SW480 (cell line): ENCODE results near the gene TOR1B.
"Not testable (repeated sequence)": the region's sequence is repeated elsewhere in the genome, so short reads cannot be mapped to it uniquely, and the experiment has no call there.

Experiments used
- DNase-seq: peaks from one replicate; pipeline ENCODE4 v3.0.0-alpha.2; 2016; ENCODE audit warnings: low spot score

The TOR1B gene

DNA sequence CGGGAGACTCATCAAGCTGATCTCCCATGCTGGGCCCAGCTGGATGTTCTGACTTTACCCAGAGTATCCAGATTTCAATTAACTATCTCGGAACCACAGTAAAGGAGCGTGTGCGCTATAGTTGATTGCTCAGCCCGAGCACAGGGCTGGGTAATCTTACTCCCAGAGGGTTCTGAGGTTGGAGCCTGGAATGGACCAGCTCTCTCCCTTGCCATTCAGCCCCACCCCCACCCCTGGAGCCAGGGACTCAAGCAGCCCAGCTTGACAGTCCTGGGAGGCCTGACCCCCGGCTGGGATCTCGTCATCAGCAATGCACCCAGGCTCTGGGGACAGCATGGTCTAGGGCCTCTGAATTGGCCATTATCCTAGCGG, 26.4 kb upstream of the TOR1B start:
- no peak for DNase-seq

DNA sequence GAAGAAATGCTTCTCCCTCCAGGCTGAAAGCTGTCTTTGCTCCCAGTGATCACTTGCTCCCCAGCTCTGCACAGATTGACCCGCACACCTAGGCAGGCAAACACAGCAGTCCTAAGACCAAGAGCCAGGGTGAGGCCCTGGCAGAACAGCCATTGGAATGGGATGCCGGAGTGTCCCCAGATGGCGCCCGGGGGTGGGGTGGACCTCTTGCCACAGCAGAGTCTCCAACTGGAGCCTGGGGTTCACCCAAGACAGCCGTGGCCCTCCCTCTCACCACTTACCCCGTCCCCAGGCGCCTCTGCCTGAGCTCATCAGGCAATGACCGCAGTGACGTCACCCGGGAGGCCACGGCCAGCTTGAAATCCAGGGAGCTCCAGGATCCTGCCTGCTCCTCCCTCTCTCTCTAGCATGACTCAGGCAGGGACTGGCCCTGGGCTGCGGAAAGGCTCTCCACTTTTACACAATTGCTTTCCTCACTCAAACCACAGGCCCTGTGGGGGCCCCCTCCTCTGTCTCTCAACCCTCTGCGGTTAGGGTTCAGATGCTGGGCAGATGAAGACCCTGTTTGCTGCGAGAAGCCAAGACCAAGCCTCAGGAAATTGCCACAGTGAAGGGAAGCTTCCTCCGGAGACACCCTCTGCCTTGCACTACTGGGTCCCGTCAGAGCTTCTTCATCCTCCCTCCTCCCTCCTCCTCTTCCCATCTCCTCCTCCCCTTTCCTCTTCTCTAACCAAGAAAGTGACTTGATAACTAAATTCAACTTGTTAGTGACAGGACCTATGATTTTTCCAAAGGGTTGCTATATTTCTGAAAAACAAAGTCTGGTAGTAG, 25.8 kb upstream of the TOR1B start:
- peak; percentile 94 for DNase-seq

GRCh38 chr9:129777769-129778130, 25.2 kb upstream of the TOR1B start:
- no peak for DNase-seq

GRCh38 chr9:129778469-129778868, 24.5 kb upstream of the TOR1B start:
- DNase-seq = no peak

- DNase-seq = no peak
Observed at GRCh38 chr9:129779560-129780190, 23.3 kb upstream of the TOR1B start.

DNA sequence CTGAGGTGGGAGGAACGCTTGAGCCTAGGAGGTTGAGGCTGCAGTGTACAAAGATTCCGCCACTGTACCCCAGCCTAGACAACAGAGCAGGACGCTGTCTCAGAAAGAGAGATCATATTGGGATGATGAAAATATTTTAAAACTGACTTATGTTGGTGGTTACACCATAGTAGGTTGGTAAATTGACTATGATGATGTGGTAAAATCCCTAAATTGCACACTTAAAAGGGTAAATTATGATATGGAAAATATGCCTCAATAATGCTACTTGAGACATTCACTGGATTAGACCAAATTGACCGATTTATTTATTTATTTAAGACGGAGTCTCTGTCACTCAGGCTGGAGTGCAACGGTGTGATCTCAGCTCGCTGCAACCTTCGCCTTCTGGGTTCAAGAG, 21.9 kb upstream of the TOR1B start:
- no peak for DNase-seq

GRCh38 chr9:129781981-129782380, 21.0 kb upstream of the TOR1B start:
- DNase-seq = no peak

DNA sequence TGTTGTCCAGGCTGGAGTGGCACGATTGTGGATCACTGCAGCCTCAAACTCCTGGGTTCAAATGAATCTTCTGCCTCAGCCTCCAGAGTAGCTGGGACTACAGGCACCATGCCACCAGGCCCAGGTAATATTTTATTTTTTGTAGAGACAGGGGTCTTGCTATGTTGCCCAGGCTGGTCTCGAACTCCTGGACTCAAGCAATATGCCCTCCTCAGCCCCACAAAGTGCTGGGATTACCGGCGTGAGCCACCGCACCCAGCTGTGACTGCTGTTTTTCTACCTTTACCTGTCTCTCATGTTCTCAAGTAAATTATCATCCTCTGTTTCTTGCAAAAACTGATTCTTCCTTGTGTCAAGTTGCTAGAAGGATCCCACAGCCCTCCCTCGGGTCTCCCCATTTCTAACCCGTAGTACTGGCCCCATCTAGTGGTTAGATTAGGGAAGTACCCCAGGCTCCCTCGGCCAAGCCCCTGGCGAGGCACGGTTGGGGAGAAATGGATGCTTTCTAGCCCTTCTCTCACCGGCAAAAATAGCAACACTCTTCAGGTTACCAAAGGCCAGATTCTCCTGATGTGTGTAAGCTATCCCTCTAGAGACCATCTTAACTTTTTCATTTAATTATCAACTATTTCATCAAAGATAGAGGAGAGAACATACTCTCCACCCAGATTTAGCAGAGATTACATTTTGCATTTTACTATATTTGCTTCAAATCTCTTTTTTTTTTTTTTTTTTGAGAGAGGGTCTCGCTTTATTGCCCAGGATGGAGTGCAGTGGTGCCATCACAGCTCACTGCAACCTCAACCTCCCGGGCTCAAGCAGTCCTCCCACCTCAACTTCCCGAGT, 19.2 kb upstream of the TOR1B start:
- DNase-seq = peak; percentile 53

DNA sequence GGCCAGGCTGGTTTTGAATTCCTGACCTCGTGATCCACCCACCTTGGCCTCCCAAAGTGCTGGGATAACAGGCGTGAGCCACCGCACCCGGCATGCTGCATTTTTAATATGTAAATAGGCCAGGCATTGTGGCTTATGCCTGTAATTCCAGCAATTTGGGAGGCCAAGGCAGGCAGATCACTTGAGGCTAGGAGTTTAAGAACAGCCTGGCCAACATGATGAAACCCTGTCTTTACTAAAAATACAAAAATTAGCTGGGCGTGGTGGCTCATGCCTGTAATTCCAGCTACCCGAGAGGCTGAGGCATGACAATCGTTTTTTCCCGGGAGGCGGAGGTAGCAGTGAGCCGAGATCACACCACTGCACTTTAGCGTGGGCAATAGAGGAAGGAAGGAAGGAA, 18.0 kb upstream of the TOR1B start:
- DNase-seq = not testable (repeated sequence)

GRCh38 chr9:129785866-129786265, 17.1 kb upstream of the TOR1B start:
- DNase-seq = no peak

DNA sequence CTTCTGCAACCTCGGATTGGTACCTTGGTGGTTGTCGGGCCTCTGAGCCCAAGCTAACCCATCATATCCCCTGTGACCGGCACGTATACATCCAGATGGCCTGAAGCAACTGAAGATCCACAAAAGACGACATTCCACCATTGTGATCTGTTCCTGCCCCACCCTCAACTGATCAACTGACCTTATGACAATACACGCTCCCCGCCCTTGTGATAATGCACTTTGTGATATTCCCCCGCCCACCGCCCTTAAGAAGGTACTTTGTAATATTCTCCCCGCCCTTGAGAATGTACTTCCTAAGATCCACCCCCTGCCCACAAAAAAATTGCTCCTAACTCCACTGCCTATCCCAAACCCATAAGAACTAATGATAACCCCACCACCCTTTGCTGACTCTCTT, 16.5 kb upstream of the TOR1B start:
- no peak for DNase-seq

DNA sequence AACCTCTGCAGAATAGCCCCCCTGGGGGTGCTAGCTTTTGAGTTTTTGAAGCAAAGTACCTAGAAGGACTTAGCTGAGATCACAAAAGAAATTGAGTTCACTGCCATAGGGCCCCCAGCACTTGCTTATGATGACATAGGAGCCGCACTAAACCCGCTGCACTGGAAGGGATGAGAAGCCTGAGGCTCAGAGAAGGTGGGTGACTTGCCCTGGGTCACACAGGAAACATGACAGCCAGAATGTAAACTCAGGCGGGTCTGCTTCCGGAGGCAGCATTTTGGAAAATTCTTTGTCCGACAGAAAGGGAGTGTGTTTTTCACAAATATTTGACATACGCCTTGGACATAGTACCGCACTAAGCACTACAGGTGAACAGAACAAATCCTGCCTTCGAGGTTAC, 8.4 kb upstream of the TOR1B start:
- no peak for DNase-seq

DNA sequence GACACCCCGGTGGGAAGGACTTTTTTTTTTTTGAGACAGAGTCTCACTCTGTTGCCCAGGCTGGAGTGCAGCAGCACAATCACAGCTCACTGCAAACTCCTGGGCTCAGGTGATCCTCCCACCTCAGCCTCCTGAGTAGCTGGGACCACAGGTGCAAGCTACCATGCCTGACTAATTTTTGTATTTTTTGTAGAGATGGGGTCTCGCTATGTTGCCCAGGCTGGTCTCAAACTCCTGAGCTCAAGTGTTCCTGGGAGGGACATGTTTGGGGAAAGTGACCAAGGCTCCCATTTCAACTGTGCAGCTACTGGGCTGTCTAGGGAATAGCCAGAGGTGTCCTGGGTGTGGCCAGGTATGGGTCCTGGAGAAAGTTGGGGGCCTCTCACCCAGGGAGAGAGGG, 7.0 kb upstream of the TOR1B start:
- not testable (repeated sequence) for DNase-seq

DNA sequence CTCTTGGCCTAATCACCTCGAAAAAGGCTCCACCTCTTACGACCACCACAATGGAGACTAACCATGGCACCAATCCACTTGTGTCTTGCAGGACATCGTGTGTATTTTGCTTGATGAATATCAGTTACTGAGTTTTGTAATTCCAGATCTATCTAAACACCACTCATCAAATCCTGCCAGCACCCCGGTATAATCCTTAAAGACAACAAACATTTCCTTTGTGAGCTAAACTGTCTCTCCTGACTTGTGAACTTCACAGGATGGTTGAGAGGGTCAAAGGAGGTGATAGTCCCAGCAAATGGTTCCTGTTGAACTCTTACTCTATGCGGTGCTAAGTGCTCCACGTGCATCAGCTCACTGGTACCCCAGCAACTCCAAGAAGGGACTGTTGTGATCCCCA, 4.0 kb upstream of the TOR1B start:
- no peak for DNase-seq

DNA sequence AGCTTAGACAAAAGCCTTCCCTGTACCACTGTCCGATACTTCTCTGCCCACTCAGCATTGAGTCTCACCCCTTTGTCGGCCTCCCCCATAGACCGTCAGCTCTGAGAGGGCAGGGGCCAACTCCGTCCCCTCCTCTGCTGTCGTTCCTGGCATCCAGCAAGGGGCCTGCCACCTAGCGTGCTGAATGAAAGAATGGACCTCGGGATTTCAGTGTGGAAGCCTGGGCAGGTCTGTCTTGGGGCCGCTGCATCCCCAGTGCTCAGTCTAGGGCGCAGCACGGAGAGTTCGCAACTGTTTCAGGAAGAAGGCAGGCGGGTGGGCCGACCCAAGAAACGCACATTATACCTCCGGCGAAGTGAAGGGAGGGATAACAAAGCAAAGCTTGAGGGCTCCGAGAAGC, 1.5 kb upstream of the TOR1B start:
- no peak for DNase-seq

- no peak for DNase-seq
Observed at GRCh38 chr9:129803676-129804060, 684 bp downstream of the TOR1B start.

- no peak for DNase-seq
Observed at GRCh38 chr9:129806061-129806460, 3.1 kb downstream of the TOR1B start.

- no peak for DNase-seq
Observed at GRCh38 chr9:129809346-129809745, 6.4 kb downstream of the TOR1B start.

DNA sequence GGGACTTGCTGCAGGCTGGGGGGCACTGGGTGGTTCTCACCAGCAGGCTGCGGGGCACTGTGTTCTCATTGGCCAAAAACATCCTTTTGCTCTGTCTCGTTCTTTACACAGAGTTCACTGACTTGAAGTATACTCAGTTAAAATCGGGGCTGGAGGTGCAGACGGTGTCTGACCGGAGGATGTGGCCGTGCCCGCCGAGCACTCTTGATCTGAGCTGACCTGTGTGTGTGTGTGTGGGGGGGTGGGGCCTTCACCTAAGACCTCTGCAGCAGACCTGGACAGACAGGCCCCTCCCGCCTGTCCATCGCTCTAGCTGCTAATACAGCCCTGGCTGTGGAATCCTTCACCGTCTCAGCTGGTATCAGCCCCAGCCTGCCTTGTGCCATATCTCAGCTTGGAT, 7.1 kb downstream of the TOR1B start:
- DNase-seq = no peak

GRCh38 chr9:129810788-129811187, 7.8 kb downstream of the TOR1B start:
- DNase-seq = no peak

- DNase-seq = no peak
Observed at GRCh38 chr9:129811967-129812363, 9.0 kb downstream of the TOR1B start.

DNA sequence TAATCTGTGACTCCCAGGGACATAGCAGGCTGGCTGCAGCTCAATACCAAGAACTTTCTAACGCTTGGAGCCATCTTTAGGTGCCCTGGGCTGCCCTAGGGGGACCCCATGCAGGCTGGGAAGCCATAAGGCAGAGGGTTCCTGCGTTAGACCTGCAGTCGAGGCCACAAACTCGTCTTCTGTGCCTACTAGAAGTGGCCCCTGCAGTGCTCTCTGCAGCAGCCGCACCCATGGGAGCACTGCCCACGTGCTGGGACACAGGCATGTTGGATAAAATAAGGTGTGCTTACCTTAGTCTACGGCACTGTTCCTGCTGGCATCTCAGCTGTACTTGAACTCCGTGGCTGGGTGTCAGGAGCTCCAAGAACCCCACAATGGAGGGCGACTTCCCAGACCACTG, 9.4 kb downstream of the TOR1B start:
- no peak for DNase-seq

DNA sequence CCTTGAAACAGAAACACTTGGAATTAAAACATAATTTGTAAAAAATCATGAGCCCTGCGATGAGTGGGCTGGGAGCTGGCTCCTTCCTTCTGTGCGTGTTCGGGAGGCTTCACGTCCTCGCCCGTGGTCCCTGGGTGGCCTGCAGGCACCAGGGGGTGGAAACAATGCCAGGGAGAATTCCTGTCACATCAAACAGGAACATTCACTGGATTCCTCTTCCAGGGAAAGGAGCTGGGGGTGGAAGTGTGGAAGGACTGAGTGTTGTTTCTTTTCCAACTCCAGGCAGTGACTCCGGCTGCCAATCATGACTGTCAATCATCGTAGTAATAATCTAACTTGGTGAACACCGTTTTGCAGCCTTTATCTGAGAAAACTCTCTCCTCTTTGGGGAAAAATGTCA, 10.7 kb downstream of the TOR1B start:
- no peak for DNase-seq
